NT2/D1 (cell line): ENCODE measurements around the gene TOP3B.

Experiments
- SUZ12 ChIP-seq: IDR thresholded peaks from 2 replicates; pipeline ENCODE4 v1.6.1; 2011; ENCODE audit not compliant: insufficient read length, insufficient read depth; ENCODE audit errors: extremely low read depth
- YY1 ChIP-seq: IDR thresholded peaks from 2 replicates; pipeline ENCODE4 v1.6.1; 2011; ENCODE audit not compliant: insufficient read length, insufficient read depth

DNA sequence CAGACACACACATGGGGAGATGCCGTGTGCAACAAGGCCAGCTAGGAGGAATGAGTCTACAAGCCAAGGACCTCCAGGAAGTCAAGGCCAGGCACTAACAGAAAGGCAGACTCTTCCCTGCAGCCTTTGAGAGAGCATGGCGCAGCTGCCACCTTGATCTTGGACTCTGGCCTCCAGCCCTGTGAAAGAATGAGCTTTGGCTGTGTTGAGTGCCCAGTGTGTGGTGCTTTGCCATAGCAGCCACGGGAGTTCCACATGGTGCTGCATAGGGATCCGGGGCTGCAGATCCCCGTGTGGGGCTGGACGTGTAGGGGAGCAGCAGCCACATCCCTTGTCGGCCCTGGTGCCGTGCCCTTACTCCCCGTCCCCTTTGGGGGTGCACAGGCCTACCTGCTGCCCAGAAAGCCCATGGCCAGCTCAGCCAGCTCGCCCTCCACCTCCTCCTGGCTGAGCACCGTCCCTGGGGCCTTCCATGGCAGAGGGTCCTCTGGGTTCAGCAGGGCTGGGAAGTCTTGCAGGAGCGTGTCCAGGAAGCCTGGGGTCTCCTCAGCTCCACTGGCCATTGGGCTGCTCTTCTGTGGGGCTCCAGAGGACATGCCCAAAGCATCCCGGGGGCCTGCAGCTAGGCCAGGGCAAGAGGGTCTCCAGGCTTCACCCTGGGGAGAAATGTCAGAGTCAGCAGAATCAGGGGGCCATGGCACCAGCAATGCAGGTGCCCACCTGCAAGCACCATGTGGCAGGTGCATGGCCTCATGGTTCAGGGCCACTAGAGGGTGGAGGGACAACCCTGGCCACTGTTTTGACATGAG, 36.9 kb downstream of the TOP3B start:
- TF ChIP-seq YY1 (no peak), SUZ12 (no peak)
